Right lobe of liver (tissue), 6 donors: ENCODE results near the gene TMEM17. TPM values are rescaled to one million over a fixed set of nuclear protein-coding genes. Genes with fewer than 3 reads are reported as not detected.

Source experiments
- ATAC-seq, 4 donors: fragments of 200-7000 bp; cut with Tn5 transposase; one replicate each; pipeline ENCODE4 v1.9.1; 2020; ENCODE audit warnings: mild to moderate bottlenecking in 4 of 4, moderate library complexity in 4 of 4
- DNase-seq, 3 donors: peaks; one replicate each; pipeline ENCODE4 v3.0.0-alpha.2; 2020
- H3K27ac ChIP-seq, 3 donors: fragments of 200-600 bp; one replicate each; pipeline ENCODE4 v1.8.0; 2022
- H3K27me3 ChIP-seq, 2 donors: fragments of 200-600 bp; one replicate each; pipeline ENCODE4 v1.8.0; 2022
- H3K36me3 ChIP-seq, 4 donors: fragments of 200-600 bp; sonication (generic) in 1 of 4; one replicate each; pipeline versions ENCODE4 v1.5.1 to v1.8.0; 2017 to 2022; ENCODE audit warnings: control low read depth in 1 of 4
- H3K4me1 ChIP-seq, 4 donors: fragments of 200-600 bp; sonication (generic) in 1 of 4; one replicate each; pipeline versions ENCODE4 v1.5.1 to v1.8.0; 2017 to 2022; ENCODE audit warnings: control low read depth in 1 of 4
- H3K4me3 ChIP-seq, 3 donors: fragments of 200-600 bp; one replicate each; pipeline ENCODE4 v1.8.0; 2022
- H3K9me3 ChIP-seq, 4 donors: fragments of 200-600 bp; sonication (generic) in 1 of 4; one replicate each; pipeline versions ENCODE4 v1.5.1 to v1.8.0; 2017 to 2022; ENCODE audit warnings: control low read depth in 1 of 4
- CTCF ChIP-seq, 4 donors: fragments of 200-600 bp in 3 of 4; fragments of 450-650 bp in 1 of 4; IDR thresholded peaks; one replicate each; pipeline versions ENCODE4 v1.5.1 to v1.8.0; 2016 to 2022; ENCODE audit warnings: antibody characterized with exemption in 4 of 4, mild to moderate bottlenecking in 2 of 4
- POLR2A ChIP-seq: fragments of 450-650 bp; IDR thresholded peaks from one replicate; pipeline ENCODE4 v1.6.1; 2017; ENCODE audit warnings: antibody characterized with exemption, mild to moderate bottlenecking
- WGBS: methylation state at CpG from one replicate; pipeline ENCODE4 v1.1.6; 2018; ENCODE audit warnings: low coverage, low lambda C conversion rate; ENCODE audit not compliant: insufficient coverage; ENCODE audit errors: missing lambda C conversion rate; 5-methylcytosine and 5-hydroxymethylcytosine counted together
- intact Hi-C, 2 donors: fragments of 100-400 bp; cut with DNase I; formaldehyde crosslinking; loops; one replicate each; pipeline versions ENCODE4 v1.11.2 to v1.14.1; 2022
- total RNA-seq, 6 experiments: library from RNA; depleted of rRNA in 2 of 6; stranded (reverse); fragments of >200 nt in 2 of 6; fragmentation: NEBNext Ultra II Directional in 3 of 6; extraction: Animal tissue kit (Norgen Biotek cat#: 25700) in 3 of 6; gene quantifications; one replicate each; pipeline versions ENCODE4 v1.1.0 to v1.2.4, GENCODE V29; 2016 to 2023
- donor health status: DM: no; HTN: yes; CAD: no.
- donor health status: DM: no; HTN: no; CAD: no.
- donor health status: DM: no; HTN: no; CAD: no.
- donor health status: DM: no; HTN: yes; CAD: no.
- donor health status: DM: no; HTN: yes; CAD: no.

TMEM17 gene
- total RNA-seq, 6 experiments from 2014 or later = 0.40 to 1.2 (median 0.87) TPM

- Histone ChIP-seq H3K9me3 (no peaks in the 10 kb centered on the region), H3K36me3 (no peaks in the 10 kb centered on the region), H3K4me1 (peaks cover 0 to 62% (median 17%) of the 10 kb centered on the region in 4 donors), H3K4me3 (no peak overlapping the region), H3K27me3 (no peaks in the 10 kb centered on the region), H3K27ac (peak overlapping the region; percentile 69 to 95 (median 75))
- DNase-seq (peak; percentile 85 to 93 (median 92)), ATAC-seq (peak; percentile 78 to 90 (median 84))
- 14% methylated on average over 1 of the region's 4 CpGs for WGBS
- intact Hi-C loops = loop anchor here in 1 of 2 donors (10.0 kb wide), 1 partner anchor 313 kb away; no protein-coding TSS in a partner anchor
- TF ChIP-seq CTCF (IDR thresholded peaks at IDR 0.05) (no peak), POLR2A (peak; percentile 33)
Observed at GRCh38 chr2:62461707-62462106, 44.3 kb downstream of the TMEM17 start.

- Histone ChIP-seq H3K9me3 (no peaks in the 10 kb centered on the region), H3K4me1 (peaks cover 0 to 56% (median 18%) of the 10 kb centered on the region in 4 donors), H3K36me3 (no peaks in the 10 kb centered on the region), H3K4me3 (no peak overlapping the region), H3K27me3 (no peaks in the 10 kb centered on the region), H3K27ac (peak overlapping the region; percentile 24 to 95 (median 75))
- ATAC-seq (peak in 1 of 4 donors; percentile 1), DNase-seq (no peak)
- no peak for TF ChIP-seq CTCF (IDR thresholded peaks at IDR 0.05)
- WGBS = 26% methylated on average over 3 of the region's 4 CpGs
- intact Hi-C loops = loop anchor here in 1 of 2 donors (10.0 kb wide), 1 partner anchor 314 kb away; no protein-coding TSS in a partner anchor
Observed at GRCh38 chr2:62461017-62461553, 44.9 kb downstream of the TMEM17 start.

GRCh38 chr2:62460175-62460574 is 45.8 kb downstream of the TMEM17 start:
- H3K27ac ChIP-seq = peak overlapping the region in 1 of 3 donors; percentile 95
- ATAC-seq = no peak
- TF ChIP-seq POLR2A = no peak
- no peak for TF ChIP-seq CTCF (IDR thresholded peaks at IDR 0.05)
- intact Hi-C loops = loop anchor here in 1 of 2 donors (10.0 kb wide), 1 partner anchor 315 kb away; no protein-coding TSS in a partner anchor
- peaks cover 0 to 53% (median 19%) of the 10 kb centered on the region in 4 donors for H3K4me1 ChIP-seq
- no peaks in the 10 kb centered on the region for H3K27me3 ChIP-seq
- 33% methylated on average over 2 of the region's 5 CpGs for WGBS
- H3K9me3 ChIP-seq = no peaks in the 10 kb centered on the region
- H3K4me3 ChIP-seq = no peak overlapping the region
- no peaks in the 10 kb centered on the region for H3K36me3 ChIP-seq
- no peak for DNase-seq

GRCh38 chr2:62459672-62460071 is 46.3 kb downstream of the TMEM17 start:
- TF ChIP-seq CTCF (IDR thresholded peaks at IDR 0.05) = no peak
- TF ChIP-seq POLR2A = no peak
- no peak overlapping the region for H3K27ac ChIP-seq
- no peaks in the 10 kb centered on the region for H3K9me3 ChIP-seq
- peaks cover 0 to 53% (median 19%) of the 10 kb centered on the region in 4 donors for H3K4me1 ChIP-seq
- ATAC-seq (no peak), DNase-seq (no peak)
- WGBS = 78% methylated on average over 2 of the region's 2 CpGs
- no peak overlapping the region for H3K4me3 ChIP-seq
- intact Hi-C loops = loop anchor here (10.0 kb wide), 2 partner anchors 115 to 315 kb away; no protein-coding TSS in a partner anchor
- H3K27me3 ChIP-seq = no peaks in the 10 kb centered on the region
- no peaks in the 10 kb centered on the region for H3K36me3 ChIP-seq
